Activated CD8-positive, alpha-beta memory T cell treated with anti-CD3 and anti-CD28 coated beads, Interleukin-2, amount 10 ng/mL, durations not matched to agents 7 days and 5 days (primary cell): ENCODE measurements around the gene ATP1A1. TPM values are rescaled to one million over a fixed set of nuclear protein-coding genes. Genes with fewer than 3 reads are reported as not detected.

Experiments used
- ATAC-seq: fragments of 150-1000 bp; cut with Tn5 transposase; one replicate; pipeline ENCODE4 v1.10.0; 2021; ENCODE audit warnings: moderate library complexity
- CTCF ChIA-PET: fragments of 350-600 bp; sonication (Branson Sonifier 250); formaldehyde crosslinking; loops from one replicate; lab custom pipeline; 2021; ENCODE audit warnings: antibody characterized with exemption; lab: Charles Lee
- DNase-seq: peaks from one replicate; pipeline ENCODE4 v3.0.0-alpha.2; 2020
- H3K27ac Mint-ChIP-seq: one replicate; pipeline ENCODE4 v1.8.0; 2021; ENCODE audit warnings: mild to moderate bottlenecking, mixed read lengths
- H3K27me3 Mint-ChIP-seq: one replicate; pipeline ENCODE4 v1.8.0; 2021; ENCODE audit warnings: mixed read lengths
- H3K36me3 Mint-ChIP-seq: one replicate; pipeline ENCODE4 v1.8.0; 2021; ENCODE audit warnings: mild to moderate bottlenecking, mixed read lengths
- H3K4me1 Mint-ChIP-seq: one replicate; pipeline ENCODE4 v1.8.0; 2021; ENCODE audit warnings: mixed read lengths
- H3K4me3 Mint-ChIP-seq: one replicate; pipeline ENCODE4 v1.8.0; 2021; ENCODE audit warnings: mild to moderate bottlenecking, moderate library complexity, mixed read lengths
- H3K9me3 Mint-ChIP-seq: one replicate; pipeline ENCODE4 v1.8.0; 2022; ENCODE audit warnings: low read depth, mixed read lengths
- total RNA-seq, 2 experiments: library from RNA; stranded (reverse); gene quantifications; one replicate each; pipeline ENCODE4 v1.2.3, GENCODE V29; 2021

ATP1A1 gene
- total RNA-seq, 2 experiments from 2014 or later: 169 to 206 TPM

DNA sequence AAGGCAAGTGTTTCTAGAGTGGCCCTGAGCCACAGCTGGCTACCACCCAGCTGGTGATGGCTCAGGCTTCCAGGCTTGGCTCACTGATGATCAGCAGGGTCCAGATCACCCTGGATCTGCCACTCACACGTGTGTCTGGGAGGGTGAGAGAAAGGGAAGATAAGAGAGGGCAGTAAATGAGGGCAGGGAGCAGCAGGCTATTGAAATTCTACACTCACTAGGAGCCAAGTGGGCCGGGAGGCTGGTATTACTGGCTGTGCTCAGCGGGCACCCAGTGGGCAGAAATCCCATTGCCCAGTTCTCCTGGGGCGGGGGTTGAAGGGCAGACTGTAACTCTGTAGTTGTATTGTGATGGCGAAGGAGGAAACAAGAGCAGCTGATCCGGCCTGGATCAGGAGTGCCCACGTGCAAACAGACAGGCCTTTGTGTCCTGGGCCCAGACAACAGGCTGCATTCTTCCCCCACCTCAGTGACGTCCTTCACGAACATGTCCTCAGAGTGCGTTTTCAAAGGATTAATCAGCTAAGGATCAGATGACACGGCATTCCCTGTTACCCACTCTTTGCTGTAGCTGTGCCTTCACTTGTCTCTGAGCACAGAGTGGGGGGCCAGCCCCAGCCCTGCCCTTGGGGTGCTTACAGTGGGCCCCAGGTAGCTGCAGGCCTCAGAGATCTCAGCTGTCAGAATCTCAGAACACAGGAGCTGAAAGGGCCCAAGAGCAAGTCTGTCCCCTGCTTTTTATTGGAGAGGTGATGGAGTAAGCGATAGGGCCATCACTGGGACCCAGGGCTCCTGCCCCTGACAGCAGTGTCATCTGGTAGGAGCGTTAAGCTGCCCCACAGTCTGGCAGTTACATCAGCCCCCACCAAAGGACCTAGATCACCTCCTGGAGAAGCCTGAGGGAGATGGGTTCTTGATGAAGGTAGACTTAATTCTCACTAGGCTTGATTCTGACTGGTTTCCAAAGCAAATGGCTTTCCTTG is 60.5 kb downstream of the ATP1A1 start:
- no peak for DNase-seq
- no peak overlapping the region for H3K27ac Mint-ChIP-seq
- H3K27me3 Mint-ChIP-seq: peaks cover 23% of the 10 kb centered on the region
- CTCF ChIA-PET: interaction anchor here (1.7 kb wide), 2 partner anchors 15 to 52 kb away, joined by 4 to 8 read pairs; no protein-coding TSS in a partner anchor
- H3K4me3 Mint-ChIP-seq: no peak overlapping the region
- no peaks in the 10 kb centered on the region for H3K36me3 Mint-ChIP-seq
- ATAC-seq: no peak
- no peaks in the 10 kb centered on the region for H3K9me3 Mint-ChIP-seq
- H3K4me1 Mint-ChIP-seq: no peaks in the 10 kb centered on the region

- no peaks in the 10 kb centered on the region for H3K4me1 Mint-ChIP-seq
- H3K9me3 Mint-ChIP-seq: no peaks in the 10 kb centered on the region
- no peak for DNase-seq
- H3K27ac Mint-ChIP-seq: no peak overlapping the region
- no peaks in the 10 kb centered on the region for H3K36me3 Mint-ChIP-seq
- H3K27me3 Mint-ChIP-seq: peaks cover 31% of the 10 kb centered on the region
- CTCF ChIA-PET: interaction anchor here (1.0 to 1.7 kb wide), 4 partner anchors 16 to 50 kb away, joined by 4 to 8 read pairs (median 4); no protein-coding TSS in a partner anchor
- ATAC-seq: no peak
- no peak overlapping the region for H3K4me3 Mint-ChIP-seq
Observed at GRCh38 chr1:116434849-116435248, 61.8 kb downstream of the ATP1A1 start.

DNA sequence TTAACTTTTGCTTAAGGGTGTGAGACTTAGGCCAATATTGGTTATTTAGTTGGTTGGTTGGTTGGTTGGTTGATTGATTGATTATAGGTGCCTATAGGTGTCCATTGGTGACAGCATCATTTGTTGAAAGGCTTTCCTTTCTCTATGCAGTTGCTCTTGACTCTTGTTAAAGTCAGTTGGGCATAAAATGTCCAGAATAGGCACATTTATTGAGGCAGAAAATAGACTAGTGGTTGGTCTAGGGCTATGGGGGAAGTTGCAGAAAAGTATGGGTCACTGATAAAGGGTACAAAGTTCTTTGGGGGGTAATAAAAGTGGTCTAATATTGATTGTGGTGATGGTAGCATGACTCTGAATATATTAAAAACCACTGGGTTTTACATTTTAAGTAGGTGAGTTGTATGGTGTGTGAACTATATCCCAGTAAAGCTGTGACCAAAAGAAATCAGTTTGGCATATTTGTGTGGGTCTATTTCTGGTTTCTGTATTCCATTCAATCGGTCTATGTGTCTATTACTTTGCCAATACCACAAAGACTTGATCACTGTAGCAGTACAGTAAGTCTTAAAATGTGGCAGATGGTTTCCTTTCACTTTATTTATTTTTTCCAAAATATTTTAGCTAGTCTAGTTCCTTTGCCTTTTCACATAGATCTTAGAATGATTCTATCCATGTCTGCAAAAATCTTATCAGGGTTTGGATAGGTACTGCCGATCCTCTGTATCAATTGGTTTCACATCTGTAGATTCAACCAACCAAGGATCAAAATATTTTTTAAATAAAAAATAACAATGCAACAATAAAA is 63.0 kb downstream of the ATP1A1 start:
- Mint-ChIP-seq H3K4me3 (no peak overlapping the region), H3K27me3 (peaks cover 42% of the 10 kb centered on the region), H3K4me1 (no peaks in the 10 kb centered on the region), H3K27ac (no peak overlapping the region), H3K36me3 (no peaks in the 10 kb centered on the region), H3K9me3 (no peaks in the 10 kb centered on the region)
- DNase-seq: no peak
- CTCF ChIA-PET: interaction anchor here (1.0 to 1.7 kb wide), 3 partner anchors 18 to 297 kb away, joined by 4 to 6 read pairs (median 4); no protein-coding TSS in a partner anchor
- ATAC-seq: peak; percentile 43

DNA sequence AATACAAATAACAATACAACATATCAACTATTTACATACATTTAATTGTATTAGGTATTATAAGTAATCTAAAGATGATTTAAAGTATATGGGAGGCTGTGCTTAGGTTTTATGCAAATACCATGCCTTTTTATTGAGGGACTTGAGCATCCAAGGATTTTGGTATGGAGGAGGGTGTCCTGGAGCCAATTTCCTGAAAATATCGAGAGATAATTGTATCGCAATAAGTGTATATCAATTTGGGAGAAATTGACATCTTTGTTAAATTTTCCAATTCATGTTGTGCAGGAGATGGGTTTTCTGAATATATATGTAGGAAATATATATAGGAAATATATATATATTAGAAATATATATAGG is 63.5 kb downstream of the ATP1A1 start:
- H3K27ac Mint-ChIP-seq: no peak overlapping the region
- H3K9me3 Mint-ChIP-seq: no peaks in the 10 kb centered on the region
- DNase-seq (no peak), ATAC-seq (no peak)
- H3K27me3 Mint-ChIP-seq: peaks cover 48% of the 10 kb centered on the region
- H3K36me3 Mint-ChIP-seq: no peaks in the 10 kb centered on the region
- CTCF ChIA-PET: interaction anchor here (1.4 to 1.7 kb wide), 2 partner anchors 48 to 297 kb away, joined by 4 to 6 read pairs; no protein-coding TSS in a partner anchor
- H3K4me3 Mint-ChIP-seq: no peak overlapping the region
- H3K4me1 Mint-ChIP-seq: no peaks in the 10 kb centered on the region

DNA sequence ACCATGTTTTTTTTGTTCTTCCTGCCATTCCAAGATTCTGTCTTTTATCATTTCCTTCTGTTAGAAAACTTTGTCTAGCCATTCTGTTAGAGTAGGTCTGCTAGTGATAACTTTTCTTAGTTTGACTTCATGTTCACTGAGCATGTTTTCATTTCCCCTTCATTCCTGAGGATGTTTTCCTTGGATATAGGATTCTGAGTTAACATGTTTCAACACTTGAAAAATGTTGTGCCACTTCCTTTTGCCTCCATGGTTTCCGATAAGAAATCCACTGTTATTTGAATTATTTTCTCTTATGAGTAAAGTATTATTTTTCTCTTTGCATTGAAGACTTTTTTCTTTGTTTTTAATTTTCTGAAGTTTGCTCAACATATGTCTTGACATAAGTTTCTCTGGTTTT is 66.7 kb downstream of the ATP1A1 start:
- Mint-ChIP-seq H3K9me3 (no peaks in the 10 kb centered on the region), H3K27ac (no peak overlapping the region), H3K36me3 (no peaks in the 10 kb centered on the region), H3K27me3 (peaks cover 55% of the 10 kb centered on the region), H3K4me1 (no peaks in the 10 kb centered on the region), H3K4me3 (no peak overlapping the region)
- DNase-seq (no peak), ATAC-seq (no peak)
- CTCF ChIA-PET: interaction anchor here (1.0 kb wide), 1 partner anchor 46 kb away, joined by 4 read pairs; no protein-coding TSS in a partner anchor

- DNase-seq (no peak), ATAC-seq (no peak)
- no peaks in the 10 kb centered on the region for H3K4me1 Mint-ChIP-seq
- H3K36me3 Mint-ChIP-seq: no peaks in the 10 kb centered on the region
- H3K27me3 Mint-ChIP-seq: peaks cover 53% of the 10 kb centered on the region
- no peak overlapping the region for H3K4me3 Mint-ChIP-seq
- CTCF ChIA-PET: no interaction called here
- no peaks in the 10 kb centered on the region for H3K9me3 Mint-ChIP-seq
- no peak overlapping the region for H3K27ac Mint-ChIP-seq
Observed at GRCh38 chr1:116440731-116441130, 67.7 kb downstream of the ATP1A1 start.

GRCh38 chr1:116445534-116445933 is 72.5 kb downstream of the ATP1A1 start:
- Mint-ChIP-seq H3K4me1 (no peaks in the 10 kb centered on the region), H3K27me3 (peaks cover 23% of the 10 kb centered on the region), H3K9me3 (no peaks in the 10 kb centered on the region), H3K4me3 (no peak overlapping the region), H3K27ac (no peak overlapping the region), H3K36me3 (no peaks in the 10 kb centered on the region)
- DNase-seq: no peak
- CTCF ChIA-PET: interaction anchor here (0.7 to 1.9 kb wide), 2 partner anchors 40 to 306 kb away, joined by 3 to 8 read pairs; no protein-coding TSS in a partner anchor
- no peak for ATAC-seq

DNA sequence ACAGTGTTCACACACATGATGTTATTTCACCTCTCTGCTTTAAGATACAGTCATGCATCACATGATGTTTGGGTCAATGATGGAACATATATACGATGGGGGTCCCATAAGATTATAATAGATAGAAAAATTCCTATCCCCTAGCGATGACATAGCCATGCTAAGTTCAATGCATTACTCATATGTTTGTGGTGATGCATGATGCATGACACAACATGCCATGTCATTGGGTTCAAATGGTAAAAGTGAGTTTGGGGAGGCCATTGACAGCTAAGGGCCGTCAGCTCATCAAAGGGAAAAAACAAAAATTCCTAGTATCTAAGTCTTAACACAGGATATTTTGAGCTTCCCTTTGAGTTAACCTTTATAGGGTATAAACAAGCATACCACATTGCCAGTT is 73.6 kb downstream of the ATP1A1 start:
- Mint-ChIP-seq H3K4me3 (no peak overlapping the region), H3K27me3 (peaks cover 13% of the 10 kb centered on the region), H3K4me1 (no peaks in the 10 kb centered on the region), H3K27ac (no peak overlapping the region), H3K9me3 (no peaks in the 10 kb centered on the region), H3K36me3 (no peaks in the 10 kb centered on the region)
- no peak for ATAC-seq
- CTCF ChIA-PET: interaction anchor here (0.9 to 1.8 kb wide), 3 partner anchors 11 to 308 kb away, joined by 3 to 6 read pairs (median 5); no protein-coding TSS in a partner anchor
- DNase-seq: no peak

- ATAC-seq (no peak), DNase-seq (no peak)
- Mint-ChIP-seq H3K27ac (no peak overlapping the region), H3K27me3 (peaks cover 6% of the 10 kb centered on the region), H3K9me3 (no peaks in the 10 kb centered on the region), H3K36me3 (no peaks in the 10 kb centered on the region), H3K4me1 (no peaks in the 10 kb centered on the region), H3K4me3 (no peak overlapping the region)
- CTCF ChIA-PET: interaction anchor here (1.3 kb wide), 1 partner anchor 20 kb away, joined by 3 read pairs; no protein-coding TSS in a partner anchor
Observed at GRCh38 chr1:116448785-116449385, 75.8 kb downstream of the ATP1A1 start.

- no peaks in the 10 kb centered on the region for H3K4me1 Mint-ChIP-seq
- CTCF ChIA-PET: interaction anchor here (0.6 to 1.6 kb wide), 3 partner anchors 19 to 1208 kb away, joined by 3 to 4 read pairs (median 3); no protein-coding TSS in a partner anchor
- H3K36me3 Mint-ChIP-seq: no peaks in the 10 kb centered on the region
- peaks cover 6% of the 10 kb centered on the region for H3K27me3 Mint-ChIP-seq
- ATAC-seq (no peak), DNase-seq (no peak)
- no peak overlapping the region for H3K27ac Mint-ChIP-seq
- no peaks in the 10 kb centered on the region for H3K9me3 Mint-ChIP-seq
- no peak overlapping the region for H3K4me3 Mint-ChIP-seq
Observed at GRCh38 chr1:116449578-116449977, 76.5 kb downstream of the ATP1A1 start.

DNA sequence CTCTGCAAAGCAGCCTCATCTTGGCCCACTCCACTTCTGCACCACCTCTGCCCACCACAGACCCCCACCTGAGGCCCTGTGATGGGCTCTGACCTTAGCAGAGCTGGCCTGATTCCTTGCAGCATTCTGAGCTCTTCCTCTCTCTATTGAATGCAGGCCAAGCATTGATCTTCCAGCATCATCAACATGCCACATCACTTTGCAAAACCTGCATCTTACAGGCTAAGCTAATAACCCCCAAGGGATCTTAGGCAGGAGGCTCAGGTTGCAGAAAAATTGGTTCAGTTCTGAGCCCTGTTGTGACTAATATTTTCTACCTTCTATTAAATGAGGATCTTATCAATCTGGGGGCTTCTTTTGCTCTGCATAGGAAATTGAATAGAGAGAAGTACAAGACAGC is 78.7 kb downstream of the ATP1A1 start:
- H3K4me3 Mint-ChIP-seq: no peak overlapping the region
- no peaks in the 10 kb centered on the region for H3K4me1 Mint-ChIP-seq
- H3K36me3 Mint-ChIP-seq: no peaks in the 10 kb centered on the region
- ATAC-seq (no peak), DNase-seq (no peak)
- peaks cover 6% of the 10 kb centered on the region for H3K27me3 Mint-ChIP-seq
- no peak overlapping the region for H3K27ac Mint-ChIP-seq
- H3K9me3 Mint-ChIP-seq: no peaks in the 10 kb centered on the region
- CTCF ChIA-PET: interaction anchor here (1.1 kb wide), 1 partner anchor 34 kb away, joined by 4 read pairs; no protein-coding TSS in a partner anchor

GRCh38 chr1:116453481-116453880 is 80.4 kb downstream of the ATP1A1 start:
- Mint-ChIP-seq H3K27me3 (no peaks in the 10 kb centered on the region), H3K9me3 (no peaks in the 10 kb centered on the region), H3K27ac (no peak overlapping the region), H3K4me3 (no peak overlapping the region), H3K4me1 (no peaks in the 10 kb centered on the region), H3K36me3 (no peaks in the 10 kb centered on the region)
- CTCF ChIA-PET: interaction anchor here (1.3 kb wide), 1 partner anchor 315 kb away, joined by 3 read pairs; no protein-coding TSS in a partner anchor
- DNase-seq (no peak), ATAC-seq (no peak)
